ENCODE results near the gene PCDHGA3. TPM values are rescaled to one million over a fixed set of nuclear protein-coding genes. Genes with fewer than 3 reads are reported as not detected.
"Not testable (repeated sequence)": the region's sequence is repeated elsewhere in the genome, so short reads cannot be mapped to it uniquely, and the experiment has no call there.

PCDHGA3 gene
- total and polyA plus RNA-seq, 9 donors = 1.9 to 8.6 (median 5.4) TPM

DNA sequence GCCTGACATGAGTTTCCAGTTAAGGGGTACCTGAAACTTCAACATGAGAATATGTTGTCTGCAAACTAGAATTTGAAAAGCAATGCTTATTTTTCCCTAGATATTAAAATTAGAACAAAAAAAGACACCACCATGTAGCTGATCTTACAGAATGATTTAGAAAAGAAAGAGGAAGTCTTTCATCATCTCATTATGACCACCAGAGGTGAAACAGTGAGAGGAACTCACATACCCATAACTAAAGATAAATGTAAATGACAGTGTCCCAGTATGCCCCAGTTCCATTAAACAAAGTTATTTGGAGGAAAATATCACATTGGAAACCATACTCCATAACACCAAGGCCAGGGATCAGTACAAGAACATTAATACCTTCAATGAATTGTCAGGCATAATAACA lies 29.9 kb upstream of the PCDHGA3 start:
- no peak for DNase-seq
- H3K4me1 ChIP-seq (ENCODE audit: insufficient read depth) = no peaks in the 10 kb centered on the region
- H3K27ac ChIP-seq = no peak overlapping the region
- H3K36me3 ChIP-seq = no peaks in the 10 kb centered on the region
- H3K9me3 ChIP-seq = peaks cover 13 to 28% of the 10 kb centered on the region in 2 donors
- TF ChIP-seq POLR2A (IDR thresholded peaks at IDR 0.05) (no peak), EP300 (IDR thresholded peaks at IDR 0.05) (no peak)
- TF ChIP-seq, protein P1, sequence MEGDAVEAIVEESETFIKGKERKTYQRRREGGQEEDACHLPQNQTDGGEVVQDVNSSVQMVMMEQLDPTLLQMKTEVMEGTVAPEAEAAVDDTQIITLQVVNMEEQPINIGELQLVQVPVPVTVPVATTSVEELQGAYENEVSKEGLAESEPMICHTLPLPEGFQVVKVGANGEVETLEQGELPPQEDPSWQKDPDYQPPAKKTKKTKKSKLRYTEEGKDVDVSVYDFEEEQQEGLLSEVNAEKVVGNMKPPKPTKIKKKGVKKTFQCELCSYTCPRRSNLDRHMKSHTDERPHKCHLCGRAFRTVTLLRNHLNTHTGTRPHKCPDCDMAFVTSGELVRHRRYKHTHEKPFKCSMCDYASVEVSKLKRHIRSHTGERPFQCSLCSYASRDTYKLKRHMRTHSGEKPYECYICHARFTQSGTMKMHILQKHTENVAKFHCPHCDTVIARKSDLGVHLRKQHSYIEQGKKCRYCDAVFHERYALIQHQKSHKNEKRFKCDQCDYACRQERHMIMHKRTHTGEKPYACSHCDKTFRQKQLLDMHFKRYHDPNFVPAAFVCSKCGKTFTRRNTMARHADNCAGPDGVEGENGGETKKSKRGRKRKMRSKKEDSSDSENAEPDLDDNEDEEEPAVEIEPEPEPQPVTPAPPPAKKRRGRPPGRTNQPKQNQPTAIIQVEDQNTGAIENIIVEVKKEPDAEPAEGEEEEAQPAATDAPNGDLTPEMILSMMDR (IDR thresholded peaks at IDR 0.05) = no peak
- no peaks in the 10 kb centered on the region for H3K27me3 ChIP-seq
- intact Hi-C loops (cut with DNase I) = no loop called here
- no peak overlapping the region for H3K4me3 ChIP-seq

DNA sequence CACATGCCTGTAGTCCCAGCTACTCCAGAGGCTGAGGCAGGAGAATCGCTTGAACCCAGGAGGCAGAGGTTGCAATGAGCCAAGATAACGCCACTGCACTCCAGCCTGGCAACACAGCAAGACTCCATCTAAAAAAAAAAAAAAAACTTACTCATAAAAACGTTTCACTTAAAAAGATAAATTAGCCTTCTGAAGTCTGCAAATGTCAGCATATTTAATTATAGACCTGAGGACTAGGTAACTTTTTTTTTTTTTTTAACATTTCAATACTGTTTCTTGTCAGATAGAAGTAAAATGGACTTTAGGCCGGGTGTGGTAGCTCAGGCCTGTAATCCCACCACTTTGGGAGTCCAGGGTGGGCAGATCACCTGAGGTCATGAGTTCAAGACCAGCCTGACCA lies 26.7 kb upstream of the PCDHGA3 start:
- H3K27me3 ChIP-seq; H3K36me3 ChIP-seq; DNase-seq; H3K4me3 ChIP-seq; H3K27ac ChIP-seq; intact Hi-C loops (cut with DNase I); H3K4me1 ChIP-seq (ENCODE audit: insufficient read depth): not testable (repeated sequence)
- WGBS, 3 donors = 87 to 89% (median 87%) methylated on average over 4 of the region's 4 CpGs
- H3K9me3 ChIP-seq = peaks cover 20 to 39% of the 10 kb centered on the region in 2 donors

DNA sequence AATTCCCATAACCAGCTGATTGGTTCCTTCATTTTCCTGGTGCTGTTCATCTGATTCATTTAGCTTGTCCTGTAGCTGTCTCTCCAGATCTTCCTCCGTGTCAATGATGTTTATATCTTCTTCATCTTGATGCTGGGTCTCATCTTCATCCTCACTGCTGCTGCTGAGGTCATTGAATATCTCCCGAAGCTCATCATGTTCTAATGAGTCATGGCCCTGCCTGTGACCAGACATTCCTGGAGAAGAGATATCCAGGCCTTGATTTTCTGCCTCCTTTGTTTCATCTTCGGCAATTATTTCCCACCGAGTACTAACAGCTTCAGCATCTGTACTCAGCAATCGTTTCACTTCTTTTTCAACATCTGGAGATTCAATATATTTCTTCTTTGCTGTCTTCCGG lies 24.4 kb upstream of the PCDHGA3 start:
- DNase-seq = no peak
- H3K4me3 ChIP-seq = peak overlapping the region; percentile 84
- peaks cover 16 to 37% of the 10 kb centered on the region in 2 donors for H3K9me3 ChIP-seq
- H3K36me3 ChIP-seq = no peaks in the 10 kb centered on the region
- TF ChIP-seq EP300 (IDR thresholded peaks at IDR 0.05) = no peak
- TF ChIP-seq, protein P1 (IDR thresholded peaks at IDR 0.05) = no peak
- no peak for TF ChIP-seq POLR2A (IDR thresholded peaks at IDR 0.05)
- WGBS, 3 donors = 93 to 97% (median 97%) methylated on average over 6 of the region's 6 CpGs
- no peak overlapping the region for H3K27ac ChIP-seq
- H3K4me1 ChIP-seq (ENCODE audit: insufficient read depth) = peaks cover 3% of the 10 kb centered on the region
- intact Hi-C loops (cut with DNase I) = no loop called here
- no peaks in the 10 kb centered on the region for H3K27me3 ChIP-seq

DNA sequence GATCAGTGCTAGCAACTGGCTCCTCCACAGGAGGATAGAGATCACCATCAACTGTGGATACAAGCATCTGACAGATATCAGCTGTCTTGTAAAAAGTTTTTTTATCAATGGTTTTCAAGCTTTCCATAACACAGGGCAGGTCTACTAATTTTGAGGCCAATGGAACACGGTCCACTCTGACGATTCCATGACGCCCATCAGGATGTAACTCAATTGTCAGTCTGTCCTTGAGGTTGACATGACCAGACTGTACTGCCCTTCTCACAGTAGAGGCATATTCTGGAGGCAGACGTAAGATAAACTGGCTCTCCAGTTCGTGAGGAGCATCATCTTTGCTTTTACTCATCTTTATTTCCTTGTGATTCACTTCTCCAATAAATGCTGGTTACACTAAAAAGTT lies 23.9 kb upstream of the PCDHGA3 start:
- Histone ChIP-seq H3K9me3 (peaks cover 16 to 37% of the 10 kb centered on the region in 2 donors), H3K4me1 (ENCODE audit: insufficient read depth) (peaks cover 3% of the 10 kb centered on the region), H3K36me3 (no peaks in the 10 kb centered on the region), H3K4me3 (peak overlapping the region; percentile 84), H3K27me3 (no peaks in the 10 kb centered on the region), H3K27ac (peak overlapping the region in 1 of 2 donors; percentile 99)
- intact Hi-C loops (cut with DNase I) = loop anchor here in 2 of 4 donors (5.0 to 10.0 kb wide), 2 partner anchors 235 to 243 kb away; no protein-coding TSS in a partner anchor
- TF ChIP-seq, protein P1 (IDR thresholded peaks at IDR 0.05) = no peak
- TF ChIP-seq POLR2A (IDR thresholded peaks at IDR 0.05) = no peak
- no peak for TF ChIP-seq EP300 (IDR thresholded peaks at IDR 0.05)
- DNase-seq = no peak
- WGBS, 3 donors = 68 to 75% (median 70%) methylated on average over 5 of the region's 5 CpGs

DNA sequence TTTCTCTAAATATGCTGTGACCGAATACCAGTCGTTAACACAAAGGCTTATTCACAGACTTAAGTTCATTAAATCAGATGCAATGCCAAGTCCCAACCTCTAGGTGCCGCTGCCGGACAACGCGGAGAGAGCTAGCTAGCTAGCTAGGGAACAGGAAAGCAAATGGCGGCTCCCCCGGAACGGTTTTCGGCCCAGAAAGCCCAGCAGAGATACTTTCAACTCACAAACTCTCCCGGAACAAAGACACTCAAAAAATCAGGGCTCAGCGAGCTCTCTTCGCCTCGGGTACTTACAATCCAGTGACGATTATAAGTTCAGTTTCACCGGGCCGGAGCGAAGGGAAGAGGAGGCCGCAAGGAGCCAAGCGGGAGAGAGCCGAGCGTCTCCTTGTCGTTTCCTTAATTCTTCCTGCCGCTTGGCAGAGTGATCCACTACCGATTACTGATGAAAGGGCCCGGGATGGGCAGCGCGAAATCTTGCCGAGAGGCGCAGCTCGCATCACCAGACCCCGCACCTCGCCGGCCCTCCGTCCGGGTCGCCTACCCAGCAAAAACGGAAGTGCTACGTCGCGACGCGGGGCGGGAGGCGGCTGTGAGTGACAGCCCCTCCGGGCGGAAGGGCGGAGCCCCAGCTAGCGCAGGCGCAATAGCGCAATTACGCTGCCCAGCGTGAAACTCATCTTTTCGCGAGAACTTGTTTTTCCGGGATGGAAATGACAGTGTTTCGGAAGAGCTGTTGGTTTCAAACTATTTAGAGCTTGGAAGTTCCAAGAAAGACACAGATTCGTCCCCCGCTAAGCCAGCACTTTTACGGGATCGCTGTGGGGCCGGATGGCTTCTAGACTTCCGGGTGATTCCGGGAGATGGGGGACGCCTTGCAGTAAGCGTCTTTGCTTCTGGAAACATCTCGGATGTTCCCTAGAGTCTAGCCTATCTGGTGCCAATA lies 23.1 kb upstream of the PCDHGA3 start, which contains the start of gene TAF7:
TSS of gene TAF7 (minus strand) at position 560 of the 945 bp plus-strand sequence. CDS start 740 bp downstream, outside the sequence.
- Histone ChIP-seq H3K4me3 (peak within 1 kb of the TSS; percentile 84), H3K36me3 (no peaks in the 10 kb centered on the region), H3K4me1 (ENCODE audit: insufficient read depth) (peaks cover 3% of the 10 kb centered on the region), H3K27me3 (no peaks in the 10 kb centered on the region), H3K9me3 (peaks cover 16 to 37% of the 10 kb centered on the region in 2 donors), H3K27ac (peak within 1 kb of the TSS; percentile 85 to 99)
- TF ChIP-seq, protein P1 (IDR thresholded peaks at IDR 0.05) = peak; percentile 61 to 84 (median 66)
- TF ChIP-seq POLR2A (IDR thresholded peaks at IDR 0.05) = peak; percentile 98
- TF ChIP-seq EP300 (IDR thresholded peaks at IDR 0.05) = peak; percentile 37
- 1 to 2% (median 1%) methylated on average over 67 of the region's 67 CpGs for WGBS, 3 donors
- DNase-seq = peak; percentile 92 to 95 (median 95)
- intact Hi-C loops (cut with DNase I) = loop anchor here in 2 of 4 donors (5.0 to 10.0 kb wide), 2 partner anchors 234 to 242 kb away; no protein-coding TSS in a partner anchor
